Hepatocyte (in vitro differentiated cells): ENCODE data around the gene MRPL20.

Experiments
- EZH2 ChIP-seq: fragments of 200-600 bp; sonication (generic); IDR thresholded peaks from 2 replicates; pipeline ENCODE4 v1.6.1; 2016; ENCODE audit warnings: antibody characterized with exemption, mild to moderate bottlenecking, borderline replicate concordance
- EZH2phosphoT487 ChIP-seq: fragments of 200-600 bp; sonication (generic); IDR thresholded peaks from one replicate; pipeline ENCODE4 v1.6.1; 2018; ENCODE audit warnings: antibody characterized with exemption, mild to moderate bottlenecking, low read depth, moderate library complexity; ENCODE audit not compliant: unreplicated experiment, severe bottlenecking
- TF ChIP-seq, protein P1 (sequence below): fragments of 200-600 bp; sonication (generic); IDR thresholded peaks from 2 replicates; pipeline ENCODE4 v1.5.1; 2016; ENCODE audit warnings: antibody characterized with exemption, mild to moderate bottlenecking; ENCODE audit not compliant: poor library complexity

DNA sequence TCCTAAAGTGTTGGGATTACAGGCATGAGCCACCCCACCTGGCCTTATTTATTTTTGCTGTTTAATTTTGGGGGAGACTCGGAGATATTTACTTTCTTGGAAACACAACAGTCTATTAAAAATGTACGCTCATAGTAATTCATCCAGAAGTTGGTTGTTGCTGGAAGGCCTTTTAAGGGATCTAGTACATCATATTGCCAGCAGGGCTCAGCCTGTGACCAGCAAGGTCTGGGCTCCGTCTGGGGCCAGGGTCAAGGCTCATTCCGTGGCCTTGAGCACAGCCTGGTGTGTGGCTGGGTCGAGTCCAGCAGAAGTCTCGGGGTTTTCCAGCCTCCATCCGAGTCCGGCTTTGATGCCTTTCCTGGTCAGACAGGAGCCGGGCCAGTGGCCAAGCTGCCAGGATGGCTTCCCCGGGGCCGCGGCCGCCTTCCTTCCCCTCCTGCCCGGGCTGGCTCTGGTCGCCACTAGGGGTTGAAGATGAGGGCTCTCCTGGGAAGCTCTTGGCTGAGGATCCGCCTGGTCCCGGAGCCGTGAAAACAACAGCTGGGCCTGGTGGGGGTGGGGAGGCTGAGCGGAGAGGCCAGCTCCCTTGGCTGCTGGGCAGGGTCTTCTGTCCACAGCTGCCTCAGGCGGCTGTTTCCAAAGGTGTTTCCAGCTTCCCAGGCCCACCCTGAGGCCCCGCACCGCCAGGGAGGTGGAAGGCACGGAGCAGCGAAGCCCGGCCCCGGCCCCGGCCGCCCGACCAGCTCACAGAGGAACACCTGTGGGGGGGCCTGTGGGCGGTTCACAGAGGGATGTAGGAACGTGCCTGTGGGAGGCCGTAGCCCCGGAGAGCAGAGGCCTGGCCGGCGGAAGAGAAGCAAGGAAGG, 23.3 kb upstream of the MRPL20 start:
- TF ChIP-seq, protein P1, sequence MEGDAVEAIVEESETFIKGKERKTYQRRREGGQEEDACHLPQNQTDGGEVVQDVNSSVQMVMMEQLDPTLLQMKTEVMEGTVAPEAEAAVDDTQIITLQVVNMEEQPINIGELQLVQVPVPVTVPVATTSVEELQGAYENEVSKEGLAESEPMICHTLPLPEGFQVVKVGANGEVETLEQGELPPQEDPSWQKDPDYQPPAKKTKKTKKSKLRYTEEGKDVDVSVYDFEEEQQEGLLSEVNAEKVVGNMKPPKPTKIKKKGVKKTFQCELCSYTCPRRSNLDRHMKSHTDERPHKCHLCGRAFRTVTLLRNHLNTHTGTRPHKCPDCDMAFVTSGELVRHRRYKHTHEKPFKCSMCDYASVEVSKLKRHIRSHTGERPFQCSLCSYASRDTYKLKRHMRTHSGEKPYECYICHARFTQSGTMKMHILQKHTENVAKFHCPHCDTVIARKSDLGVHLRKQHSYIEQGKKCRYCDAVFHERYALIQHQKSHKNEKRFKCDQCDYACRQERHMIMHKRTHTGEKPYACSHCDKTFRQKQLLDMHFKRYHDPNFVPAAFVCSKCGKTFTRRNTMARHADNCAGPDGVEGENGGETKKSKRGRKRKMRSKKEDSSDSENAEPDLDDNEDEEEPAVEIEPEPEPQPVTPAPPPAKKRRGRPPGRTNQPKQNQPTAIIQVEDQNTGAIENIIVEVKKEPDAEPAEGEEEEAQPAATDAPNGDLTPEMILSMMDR: peak; percentile 6
- TF ChIP-seq EZH2phosphoT487: no peak
- no peak for TF ChIP-seq EZH2
